HG02623 (cell line): ENCODE data around the gene XIST.
"Not testable (repeated sequence)": the region's sequence is repeated elsewhere in the genome, so short reads cannot be mapped to it uniquely, and the experiment has no call there.

ENCODE experiments used
- ATAC-seq: cut with Tn5 transposase; IDR thresholded peaks from one replicate; pipeline ENCODE4 v1.9.1; 2021; ENCODE audit warnings: moderate library complexity; ENCODE audit not compliant: unreplicated experiment

XIST gene

GRCh38 chrX:73852467-73852866 is at the start of gene XIST:
Gene XIST, minus strand, starts transcription at chrX:73852714.
- no peak for ATAC-seq

GRCh38 chrX:73898315-73898714 is 45.8 kb upstream of the XIST start:
- not testable (repeated sequence) for ATAC-seq

GRCh38 chrX:73892515-73893090 is 40.1 kb upstream of the XIST start:
- ATAC-seq, result not testable (repeated sequence)

GRCh38 chrX:73882260-73882659 is 29.7 kb upstream of the XIST start:
- not testable (repeated sequence) for ATAC-seq

GRCh38 chrX:73877687-73878086 is 25.2 kb upstream of the XIST start:
- ATAC-seq, result no peak

GRCh38 chrX:73876911-73877310 is 24.4 kb upstream of the XIST start:
- no peak for ATAC-seq

DNA sequence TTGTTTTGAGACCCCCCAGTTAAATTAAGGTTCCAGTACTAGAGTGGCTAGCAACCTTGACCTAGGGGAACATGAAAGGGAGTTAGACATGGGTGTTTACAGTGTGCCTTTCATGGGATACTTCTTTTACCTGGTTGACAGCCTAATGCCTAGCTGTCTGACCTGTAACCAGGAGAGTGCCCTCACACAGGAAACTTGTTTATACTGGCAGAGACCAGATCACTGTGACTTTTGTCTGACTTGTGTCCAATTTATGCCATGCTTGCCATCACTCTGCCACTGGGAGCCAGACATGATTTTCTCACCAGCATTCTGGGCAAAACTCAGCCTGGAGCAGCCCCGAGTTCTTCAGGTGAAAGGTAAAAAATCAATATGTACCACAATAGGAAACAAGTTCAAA is 16.4 kb upstream of the XIST start:
- no peak for ATAC-seq

GRCh38 chrX:73867144-73867543 is 14.6 kb upstream of the XIST start:
- ATAC-seq, result no peak

- ATAC-seq, result no peak
Observed at GRCh38 chrX:73863852-73864251, 11.3 kb upstream of the XIST start.

DNA sequence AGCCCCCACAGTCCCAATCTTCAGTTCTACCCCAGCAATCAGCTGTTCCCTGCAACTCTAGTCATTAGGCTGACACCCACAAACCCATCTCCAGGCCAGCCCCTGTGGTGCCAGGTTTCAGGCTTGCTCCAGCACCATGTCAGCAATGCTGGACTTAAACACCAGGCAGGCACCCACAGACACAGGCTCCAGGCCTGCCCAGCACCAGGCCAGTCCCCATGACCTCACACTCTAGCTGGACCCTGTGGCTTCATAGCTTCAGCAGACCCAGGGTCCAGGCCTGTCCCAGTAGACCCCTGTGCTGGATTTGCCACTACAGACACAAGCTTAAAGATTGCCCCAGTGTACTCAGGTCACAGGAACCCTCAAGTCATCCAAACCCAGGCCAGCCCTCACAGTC is 10.8 kb upstream of the XIST start:
- no peak for ATAC-seq

DNA sequence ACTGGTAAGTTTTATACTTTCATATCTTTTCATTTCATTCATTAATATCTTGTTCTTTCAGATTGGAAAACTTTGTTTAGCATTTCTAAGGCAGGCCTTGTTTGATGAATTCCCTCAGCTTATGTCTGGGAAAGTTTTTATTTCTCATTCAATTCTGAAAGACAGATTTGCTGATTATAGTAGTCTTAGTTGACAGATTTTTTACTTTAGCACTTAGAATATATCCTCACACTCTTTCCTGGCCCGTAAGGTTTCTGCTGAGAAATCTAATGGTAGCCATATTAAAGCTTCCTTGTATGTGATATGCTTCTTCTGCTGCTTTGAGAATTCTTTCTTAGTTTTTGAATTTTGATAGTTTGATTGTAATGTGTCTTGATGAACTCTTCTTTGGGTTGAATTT is 7.1 kb upstream of the XIST start:
- ATAC-seq, result no peak

- ATAC-seq, result no peak
Observed at GRCh38 chrX:73855546-73855945, 3.0 kb upstream of the XIST start.

- no peak for ATAC-seq
Observed at GRCh38 chrX:73852022-73852421, 492 bp downstream of the XIST start.

GRCh38 chrX:73851014-73852009 is 1.2 kb downstream of the XIST start:
- ATAC-seq, result no peak

GRCh38 chrX:73850124-73851013 is 2.1 kb downstream of the XIST start:
- no peak for ATAC-seq

GRCh38 chrX:73849073-73849472 is 3.4 kb downstream of the XIST start:
- no peak for ATAC-seq

- no peak for ATAC-seq
Observed at GRCh38 chrX:73847991-73848390, 4.5 kb downstream of the XIST start.

GRCh38 chrX:73847100-73847499 is 5.4 kb downstream of the XIST start:
- no peak for ATAC-seq

DNA sequence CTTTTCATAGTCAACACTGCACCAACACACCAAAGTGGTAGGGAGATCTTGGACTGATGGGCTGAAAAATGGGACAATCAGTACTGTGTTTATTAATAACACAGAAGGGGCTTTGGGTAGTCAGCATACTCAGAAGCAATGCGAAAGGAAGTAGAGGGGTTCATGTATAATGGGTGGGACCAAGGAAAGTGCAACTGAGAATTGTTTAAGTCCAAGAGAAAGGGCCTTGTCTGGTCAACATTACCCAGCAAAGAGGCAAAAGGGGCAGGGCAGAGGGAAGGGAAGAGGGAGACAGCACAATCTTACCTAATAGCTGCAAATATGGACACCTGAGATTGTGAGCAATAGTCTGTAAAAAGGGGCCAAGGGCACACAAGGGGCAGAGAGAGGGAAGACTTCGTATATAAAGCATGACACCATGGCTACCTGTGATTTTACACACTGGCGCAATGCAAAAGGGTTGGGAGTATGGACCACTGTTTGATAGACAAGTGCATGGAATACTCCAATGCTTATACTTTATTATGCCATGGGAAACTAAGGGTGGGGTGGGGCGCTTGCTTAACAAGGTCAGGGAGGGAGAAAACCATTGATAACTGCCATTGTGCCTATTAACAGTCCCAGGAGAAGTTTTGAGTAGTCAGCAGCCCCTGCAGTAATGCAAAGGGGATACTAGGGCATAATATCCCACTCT is 9.8 kb downstream of the XIST start:
- ATAC-seq, result no peak

DNA sequence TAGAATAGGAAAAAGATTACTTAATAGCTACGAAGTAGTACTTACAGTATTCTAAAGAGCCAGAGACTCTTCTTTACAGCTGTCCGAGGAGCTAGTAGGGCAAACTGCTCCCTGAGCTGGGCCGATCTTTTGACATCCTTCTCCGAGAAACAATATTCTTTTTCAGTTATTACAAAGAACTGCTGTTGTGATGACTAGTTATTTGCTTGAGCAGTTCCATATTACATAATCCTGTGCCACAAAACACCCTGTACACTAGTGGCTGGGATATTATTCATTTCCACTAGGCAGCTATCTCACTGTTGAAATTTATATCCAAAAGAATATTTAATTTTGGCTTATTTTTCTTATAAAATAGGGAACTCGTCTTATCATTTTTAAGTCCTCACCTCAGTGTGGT is 11.2 kb downstream of the XIST start:
- ATAC-seq, result no peak
